Neuronal stem cell (in vitro differentiated cells): Measurements from ENCODE around the gene DHX34.

Experiments
- DNase-seq: peaks from one replicate; pipeline ENCODE4 v3.0.0-alpha.2; 2013; ENCODE audit warnings: low spot score
- H2AFZ ChIP-seq: one replicate; pipeline ENCODE4 v1.6.1; 2013; ENCODE audit warnings: mild to moderate bottlenecking, low read length, inconsistent platforms
- H2AK5ac ChIP-seq: 2 replicates; pipeline ENCODE4 v1.6.1; 2013; ENCODE audit warnings: low read depth, mild to moderate bottlenecking, inconsistent platforms, low read length, moderate library complexity, mixed read lengths
- H2BK120ac ChIP-seq: 2 replicates; pipeline ENCODE4 v1.6.1; 2013; ENCODE audit warnings: low read depth, mild to moderate bottlenecking, inconsistent platforms, low read length, moderate library complexity, mixed read lengths
- H2BK12ac ChIP-seq: one replicate; pipeline ENCODE4 v1.6.1; 2013; ENCODE audit warnings: low read length, inconsistent platforms
- H2BK15ac ChIP-seq: 2 replicates; pipeline ENCODE4 v1.6.1; 2013; ENCODE audit warnings: mild to moderate bottlenecking, low read length, inconsistent platforms, mixed read lengths
- H2BK5ac ChIP-seq: one replicate; pipeline ENCODE4 v1.6.1; 2013; ENCODE audit warnings: inconsistent platforms, mild to moderate bottlenecking, low read length, moderate library complexity
- H3K14ac ChIP-seq: one replicate; pipeline ENCODE4 v1.6.1; 2013; ENCODE audit warnings: low read length, inconsistent platforms
- H3K18ac ChIP-seq: 2 replicates; pipeline ENCODE4 v1.6.1; 2013; ENCODE audit warnings: low read length, inconsistent platforms
- H3K23ac ChIP-seq: 2 replicates; pipeline ENCODE4 v1.6.1; 2013; ENCODE audit warnings: low read depth, mild to moderate bottlenecking, mixed read lengths, low read length, inconsistent platforms; ENCODE audit not compliant: poor library complexity
- H3K27ac ChIP-seq: replicated peaks from 3 replicates; pipeline ENCODE4 v1.5.1; 2013; ENCODE audit warnings: low read length, inconsistent platforms
- H3K27me3 ChIP-seq, 3 experiments: 2 replicates each; pipeline ENCODE4 v1.6.1; 2013; ENCODE audit warnings: low read length in 3 of 3, mild to moderate bottlenecking in 2 of 3, inconsistent platforms in 1 of 3, low read depth in 1 of 3, mixed read lengths in 1 of 3, moderate library complexity in 1 of 3; ENCODE audit not compliant: control insufficient read depth in 3 of 3, insufficient read depth in 3 of 3
- H3K36me3 ChIP-seq, 2 donors: replicated peaks in 1 of 2; 2 replicates each; pipeline ENCODE4 v1.6.1; 2013; ENCODE audit warnings: low read length in 2 of 2; ENCODE audit not compliant: control insufficient read depth in 2 of 2, insufficient read depth in 2 of 2
- H3K4ac ChIP-seq: 2 replicates; pipeline ENCODE4 v1.6.1; 2013; ENCODE audit warnings: inconsistent platforms, mild to moderate bottlenecking, low read length, moderate library complexity
- H3K4me1 ChIP-seq, 2 donors: 1 replicate in 1 of 2; 2 replicates in 1 of 2; pipeline ENCODE4 v1.6.1; 2013; ENCODE audit warnings: low read length in 2 of 2, low read depth in 1 of 2; ENCODE audit not compliant: control insufficient read depth in 2 of 2, insufficient read depth in 1 of 2
- H3K4me2 ChIP-seq: one replicate; pipeline ENCODE4 v1.6.1; 2013; ENCODE audit warnings: mild to moderate bottlenecking, low read length, inconsistent platforms; ENCODE audit not compliant: insufficient read depth, poor library complexity, severe bottlenecking
- H3K4me3 ChIP-seq, 2 donors: 2 replicates each; pipeline ENCODE4 v1.5.1; 2013; ENCODE audit warnings: low read length in 2 of 2, mild to moderate bottlenecking in 2 of 2, inconsistent platforms in 1 of 2, moderate library complexity in 1 of 2
- H3K79me1 ChIP-seq: one replicate; pipeline ENCODE4 v1.6.1; 2013; ENCODE audit warnings: low read depth, mild to moderate bottlenecking, inconsistent platforms, low read length, moderate library complexity
- H3K9ac ChIP-seq: one replicate; pipeline ENCODE4 v1.6.1; 2013; ENCODE audit warnings: mild to moderate bottlenecking, low read depth, low read length, inconsistent platforms; ENCODE audit not compliant: poor library complexity
- H3K9me3 ChIP-seq, 2 donors: replicated peaks in 1 of 2; 2 replicates each; pipeline versions ENCODE3 to v1.6.1; 2013; ENCODE audit warnings: low read length in 2 of 2, mild to moderate bottlenecking in 2 of 2, inconsistent platforms in 1 of 2, low read depth in 1 of 2, mixed read lengths in 1 of 2, moderate library complexity in 1 of 2; ENCODE audit not compliant: control insufficient read depth in 2 of 2, insufficient read depth in 1 of 2
- H4K8ac ChIP-seq: one replicate; pipeline ENCODE4 v1.6.1; 2013; ENCODE audit warnings: low read depth, mild to moderate bottlenecking, inconsistent platforms, low read length, moderate library complexity
- H4K91ac ChIP-seq: one replicate; pipeline ENCODE4 v1.6.1; 2013; ENCODE audit warnings: low read length, low read depth, mild to moderate bottlenecking, inconsistent platforms; ENCODE audit not compliant: poor library complexity
- whole genome bisulfite sequencing, 2 donors: extraction: QIAGEN DNeasy Blood & Tissue Kit; methylation state at CpG; one replicate each; pipeline ENCODE4 v1.1.7; 2013; ENCODE audit warnings: missing lambda C conversion rate in 2 of 2, mixed read lengths in 1 of 2; ENCODE audit not compliant: insufficient read length in 2 of 2, insufficient replicate concordance in 1 of 2; ENCODE audit errors: extremely low coverage in 2 of 2; 5-methylcytosine and 5-hydroxymethylcytosine counted together

The DHX34 gene

DNA sequence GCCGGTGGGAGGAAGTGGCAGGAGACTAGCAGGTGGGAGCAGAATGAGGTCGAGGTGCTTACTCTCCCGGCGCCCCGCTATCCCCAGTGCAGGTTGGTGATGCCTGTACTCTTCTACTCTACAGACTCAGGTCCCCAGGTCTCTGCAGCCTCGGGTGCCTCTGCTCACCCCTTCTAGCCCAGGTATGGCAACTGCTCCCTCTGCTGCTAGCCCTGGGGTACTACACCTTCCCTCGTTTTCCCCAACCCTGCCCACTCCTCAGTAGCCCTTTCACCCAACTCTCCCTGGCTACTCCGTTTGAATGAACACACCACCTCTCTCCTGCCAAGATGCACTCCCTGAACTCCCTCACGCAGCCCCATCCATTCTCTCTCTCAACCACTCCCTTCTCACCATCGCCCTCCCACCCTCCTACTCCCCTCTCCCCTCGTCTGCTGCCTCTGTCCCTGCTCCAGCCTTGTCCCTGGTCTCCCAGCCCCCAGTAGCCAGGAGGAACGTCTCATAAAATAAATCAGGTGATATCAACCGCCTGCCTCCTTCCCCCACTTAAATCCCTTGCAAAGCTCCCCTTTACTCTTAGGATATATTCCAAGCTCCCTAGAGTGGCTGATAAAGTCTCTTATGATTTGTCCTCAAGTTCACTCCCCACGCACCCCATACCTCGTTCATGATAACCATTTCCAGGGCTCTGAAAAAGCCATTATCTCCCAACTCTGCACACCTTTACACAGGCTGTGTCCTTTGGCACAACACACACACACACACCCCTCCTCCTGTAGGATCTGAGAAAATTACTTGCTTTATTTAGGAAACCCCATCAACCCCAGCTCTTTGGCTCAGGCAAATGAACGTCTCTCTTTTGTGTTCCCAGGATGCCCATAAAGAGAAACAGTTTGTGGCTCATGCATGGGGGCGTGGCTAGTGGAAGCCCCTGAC, 78.4 kb downstream of the DHX34 start:
- Histone ChIP-seq H3K79me1 (no peaks in the 10 kb centered on the region), H3K9me3 (no peaks in the 10 kb centered on the region), H3K18ac (peak overlapping the region; percentile 73), H2BK12ac (no peak overlapping the region), H3K4me2 (peak overlapping the region; percentile 79), H2BK15ac (no peak overlapping the region), H3K14ac (no peak overlapping the region), H3K36me3 (no peaks in the 10 kb centered on the region), H3K4me1 (peaks cover 23 to 33% of the 10 kb centered on the region in 2 donors), H4K91ac (no peak overlapping the region), H2BK120ac (no peak overlapping the region), H2BK5ac (no peak overlapping the region), H3K23ac (peak overlapping the region; percentile 3), H4K8ac (no peak overlapping the region), H3K9ac (peak overlapping the region; percentile 82), H3K4ac (no peak overlapping the region), H3K27me3 (peaks cover 5 to 32% (median 9%) of the 10 kb centered on the region in 3 experiments), H2AFZ (peak overlapping the region; percentile 81), H2AK5ac (peak overlapping the region; percentile 47), H3K4me3 (peak overlapping the region; percentile 26 to 69), H3K27ac (peak overlapping the region; percentile 72)
- no CpG with 5 or more reads among the region's 17 CpGs for WGBS, 2 donors
- peak; percentile 89 for DNase-seq

DNA sequence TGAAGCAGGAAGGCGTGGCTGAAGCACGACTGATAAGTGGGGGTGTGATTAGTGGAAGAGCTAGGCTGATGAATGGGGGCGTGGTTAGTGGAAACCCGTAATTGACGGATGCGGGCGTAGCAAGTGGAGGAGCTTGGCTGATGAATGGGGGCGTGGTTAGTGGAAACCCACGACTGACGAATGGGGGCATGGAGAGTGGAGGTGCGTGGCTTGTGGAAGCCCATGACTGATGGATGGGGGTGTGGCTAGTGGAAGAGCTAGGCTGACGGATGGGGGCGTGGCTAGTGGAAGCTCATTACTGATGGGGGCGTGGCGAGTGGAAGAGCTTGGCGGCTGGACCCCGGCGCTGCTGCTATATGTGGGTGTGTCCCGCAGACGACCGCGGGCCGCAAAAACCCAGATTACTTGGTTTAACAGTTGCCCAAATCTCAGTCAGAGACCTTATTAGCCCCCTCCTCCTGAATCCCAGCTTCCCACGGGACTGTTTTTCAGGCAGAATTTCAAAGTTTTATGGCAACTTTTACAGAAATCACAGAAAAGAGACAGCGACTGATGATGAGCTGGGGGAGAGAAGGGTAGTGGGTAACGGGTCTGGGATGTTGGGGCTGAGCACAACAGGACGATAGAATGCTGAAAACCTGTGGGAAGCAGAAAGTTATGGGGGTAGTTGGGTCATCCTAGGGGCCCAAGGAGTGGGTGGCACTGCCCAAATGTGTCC, 79.2 kb downstream of the DHX34 start:
- H3K4me3 ChIP-seq = peak overlapping the region in 1 of 2 donors; percentile 26

DNA sequence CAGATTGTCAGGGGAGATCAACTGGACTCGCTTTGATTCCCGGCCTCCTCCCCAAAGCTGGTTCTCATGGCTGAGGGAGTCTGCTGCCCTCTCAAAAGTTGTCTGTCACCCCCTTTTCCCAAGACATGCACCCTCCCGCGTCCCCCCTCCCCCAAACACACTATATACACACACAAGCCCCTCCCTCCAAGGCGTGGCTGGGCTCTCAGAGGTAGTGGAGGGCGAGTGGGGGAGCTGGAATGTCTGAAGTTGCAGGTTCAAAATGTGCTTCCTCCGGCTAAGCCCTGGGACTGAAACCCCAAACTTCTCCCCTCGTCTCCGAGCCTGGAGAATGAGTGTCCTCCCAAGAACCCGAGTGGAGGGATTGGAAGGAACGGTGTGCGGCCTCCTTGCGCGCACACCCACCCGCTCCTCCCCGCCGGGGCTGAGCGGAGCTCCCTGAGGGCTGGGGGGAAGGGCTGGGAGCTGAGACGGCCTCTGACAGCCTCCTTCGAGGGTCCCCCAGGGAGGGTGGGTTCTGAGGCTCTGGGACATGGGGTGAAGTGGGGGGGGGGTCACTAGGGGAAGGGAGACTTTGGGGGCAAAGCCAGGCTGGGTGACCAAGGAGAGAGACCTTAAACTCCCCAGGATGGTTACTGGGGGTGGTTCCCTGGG, 80.2 kb downstream of the DHX34 start:
- peaks cover 5 to 28% (median 9%) of the 10 kb centered on the region in 3 experiments for H3K27me3 ChIP-seq
- H2AFZ ChIP-seq = peak overlapping the region; percentile 81
- peak overlapping the region; percentile 83 for H2AK5ac ChIP-seq
- no peaks in the 10 kb centered on the region for H3K36me3 ChIP-seq
- no peak overlapping the region for H2BK5ac ChIP-seq
- no peak overlapping the region for H3K4me2 ChIP-seq
- no peak overlapping the region for H3K4me3 ChIP-seq
- H3K14ac ChIP-seq = no peak overlapping the region
- H3K27ac ChIP-seq = no peak overlapping the region
- no CpG with 5 or more reads among the region's 20 CpGs for WGBS, 2 donors
- H3K4ac ChIP-seq = no peak overlapping the region
- peak overlapping the region; percentile 83 for H3K18ac ChIP-seq
- no peak overlapping the region for H4K91ac ChIP-seq
- no peak for DNase-seq
- peaks cover 15 to 18% of the 10 kb centered on the region in 2 donors for H3K4me1 ChIP-seq
- H4K8ac ChIP-seq = no peak overlapping the region
- H2BK120ac ChIP-seq = peak overlapping the region; percentile 50
- H3K79me1 ChIP-seq = no peaks in the 10 kb centered on the region
- H3K23ac ChIP-seq = no peak overlapping the region
- peak overlapping the region; percentile 16 for H2BK12ac ChIP-seq
- H3K9me3 ChIP-seq = no peaks in the 10 kb centered on the region
- H3K9ac ChIP-seq = no peak overlapping the region
- peak overlapping the region; percentile 30 for H2BK15ac ChIP-seq

More for the DNA sequence above, 79.2 kb downstream of the DHX34 start:
- DNase-seq = peak; percentile 100
- WGBS, 2 donors = no CpG with 5 or more reads among the region's 27 CpGs
- Histone ChIP-seq H3K9ac (no peak overlapping the region), H3K9me3 (no peaks in the 10 kb centered on the region), H4K91ac (no peak overlapping the region), H3K36me3 (no peaks in the 10 kb centered on the region), H3K27ac (no peak overlapping the region), H3K14ac (no peak overlapping the region), H3K4me1 (peaks cover 16 to 25% of the 10 kb centered on the region in 2 donors), H3K4ac (no peak overlapping the region), H2BK12ac (no peak overlapping the region), H3K79me1 (no peaks in the 10 kb centered on the region), H2BK5ac (no peak overlapping the region), H2BK120ac (no peak overlapping the region), H2BK15ac (no peak overlapping the region), H3K18ac (no peak overlapping the region), H2AFZ (peak overlapping the region; percentile 81), H3K27me3 (peaks cover 5 to 28% (median 9%) of the 10 kb centered on the region in 3 experiments), H3K23ac (no peak overlapping the region), H4K8ac (no peak overlapping the region), H3K4me2 (peak overlapping the region; percentile 79), H2AK5ac (no peak overlapping the region)
